H7 (cell line): Measurements from ENCODE around the gene MYOZ2. TPM values are rescaled to one million over a fixed set of nuclear protein-coding genes. Genes with fewer than 3 reads are reported as not detected.
"Not testable (repeated sequence)": the region's sequence is repeated elsewhere in the genome, so short reads cannot be mapped to it uniquely, and the experiment has no call there.

ENCODE experiments used
- DNase-seq: peaks from one replicate; pipeline ENCODE4 v3.0.0; 2012
- H3K27me3 ChIP-seq: 2 replicates; pipeline ENCODE4 v1.6.0; 2011; ENCODE audit warnings: mild to moderate bottlenecking, low read length; ENCODE audit not compliant: control insufficient read depth, insufficient read depth
- H3K36me3 ChIP-seq: replicated peaks from 2 replicates; pipeline ENCODE4 v1.5.1; 2011; ENCODE audit warnings: low read length; ENCODE audit not compliant: control insufficient read depth, insufficient read depth
- H3K4me3 ChIP-seq: 2 replicates; pipeline ENCODE4 v1.5.1; 2011; ENCODE audit warnings: low read depth, mild to moderate bottlenecking, control low read depth, low read length, moderate library complexity; ENCODE audit not compliant: insufficient read depth
- total RNA-seq: library from RNA; depleted of rRNA; stranded (reverse); fragments of >200 nt; shearing (Covaris generic); gene quantifications from 2 replicates; pipeline ENCODE4 v1.2.3, GENCODE V29; 2014

MYOZ2 gene
- total RNA-seq, 1 experiment from 2014 or later = not detected

- not testable (repeated sequence) for H3K4me3 ChIP-seq, H3K36me3 ChIP-seq, DNase-seq, H3K27me3 ChIP-seq
These were observed 5.7 kb downstream of the MYOZ2 start for GRCh38 chr4:119141283-119141682.

DNA sequence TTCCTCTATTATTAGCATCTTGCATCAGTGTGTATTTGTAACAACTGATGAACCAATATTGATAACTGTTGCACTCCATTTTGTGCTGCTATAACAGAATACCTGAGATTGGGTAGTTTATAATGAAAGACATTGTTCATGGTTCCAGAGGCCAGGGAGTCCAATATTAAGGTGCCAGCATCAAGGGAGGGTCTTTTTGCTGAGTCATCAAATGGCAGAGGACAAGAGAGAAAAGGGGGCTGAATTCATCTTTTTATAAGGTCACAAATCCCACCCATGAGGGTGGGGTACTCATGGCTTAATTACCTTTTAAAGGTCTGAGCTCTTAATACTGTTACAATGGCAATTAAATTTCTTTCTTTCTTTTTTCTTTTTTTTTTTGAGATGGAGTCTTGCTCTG, 7.2 kb downstream of the MYOZ2 start:
- H3K4me3 ChIP-seq = no peak overlapping the region
- no peak for DNase-seq
- no peaks in the 10 kb centered on the region for H3K36me3 ChIP-seq
- no peaks in the 10 kb centered on the region for H3K27me3 ChIP-seq

DNA sequence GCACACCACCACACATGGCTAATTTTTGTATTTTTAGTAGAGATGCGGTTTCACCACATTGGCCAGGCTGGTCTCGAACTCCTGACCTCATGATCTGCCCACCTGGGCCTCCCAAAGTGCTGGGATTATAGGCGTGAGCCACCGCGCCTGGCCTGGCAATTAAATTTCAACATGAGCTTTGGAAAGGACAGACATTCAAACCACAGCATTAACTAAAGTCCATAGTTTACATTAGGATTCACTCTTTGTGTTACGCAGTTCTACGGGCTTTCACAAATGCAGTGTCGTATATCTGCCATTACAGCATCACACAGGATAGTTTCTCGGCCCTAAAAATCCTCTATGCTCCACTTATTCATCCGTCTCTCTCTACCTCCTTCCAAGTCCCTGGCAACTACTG, 7.7 kb downstream of the MYOZ2 start:
- not testable (repeated sequence) for H3K36me3 ChIP-seq, H3K27me3 ChIP-seq, DNase-seq, H3K4me3 ChIP-seq

DNA sequence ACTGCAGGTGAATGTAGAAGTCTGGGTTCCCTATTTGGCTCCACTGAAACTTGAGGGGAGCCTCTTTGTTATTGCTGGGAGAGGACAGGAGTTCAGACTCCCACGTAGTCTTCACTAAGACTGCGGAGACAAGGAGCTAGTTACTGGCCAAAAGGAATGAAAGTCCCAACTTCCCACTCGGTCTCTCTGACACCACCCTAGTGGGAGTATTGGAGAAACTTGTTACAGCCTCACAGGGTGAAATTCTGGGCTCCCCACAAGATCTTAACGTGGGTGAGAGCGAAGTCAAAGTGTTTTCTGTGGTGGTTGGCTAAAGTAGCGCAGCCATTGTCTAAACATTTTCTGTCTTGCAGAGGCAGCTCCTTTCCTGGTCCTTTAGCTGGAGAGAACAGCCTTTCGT, 13.5 kb downstream of the MYOZ2 start:
- no peak overlapping the region for H3K4me3 ChIP-seq
- H3K36me3 ChIP-seq = no peaks in the 10 kb centered on the region
- no peaks in the 10 kb centered on the region for H3K27me3 ChIP-seq
- no peak for DNase-seq

DNA sequence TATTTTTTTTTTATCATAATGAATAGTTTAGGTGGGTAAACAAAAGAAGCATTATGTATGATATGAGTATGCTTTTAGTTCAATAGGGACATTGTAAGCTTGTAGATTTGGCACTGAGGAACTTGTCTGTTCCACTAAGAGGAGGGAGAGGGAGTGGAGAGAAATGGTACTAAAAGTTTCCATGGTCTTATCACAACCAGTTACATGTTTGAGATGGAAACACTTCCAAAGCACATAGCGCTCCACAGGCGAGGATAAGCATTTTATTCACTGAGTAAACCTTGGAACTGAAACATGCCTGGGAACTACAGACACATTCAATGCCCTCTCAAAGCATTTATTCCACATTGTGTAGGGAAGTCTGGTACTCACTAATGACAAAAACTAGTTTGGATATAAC, 15.5 kb downstream of the MYOZ2 start:
- no peaks in the 10 kb centered on the region for H3K36me3 ChIP-seq
- H3K27me3 ChIP-seq = no peaks in the 10 kb centered on the region
- no peak overlapping the region for H3K4me3 ChIP-seq
- no peak for DNase-seq

DNA sequence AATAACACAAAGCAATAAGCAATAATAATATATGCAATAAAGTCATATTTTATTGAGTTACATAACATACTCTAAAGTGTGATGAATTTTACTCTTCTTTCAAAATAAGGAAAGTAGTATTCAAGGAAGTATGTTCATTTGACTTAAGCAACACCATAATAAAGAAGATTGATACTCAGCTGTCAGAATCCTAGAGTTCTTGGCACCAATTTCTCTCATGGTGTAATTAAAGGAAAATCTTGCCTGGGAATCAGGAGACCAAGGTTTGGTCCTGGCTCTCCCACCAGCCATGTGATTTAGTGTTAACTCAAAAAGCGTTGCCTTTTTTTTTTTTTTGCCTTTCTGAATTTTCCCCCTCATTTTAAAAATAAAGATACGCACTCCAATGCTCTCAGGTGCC, 17.1 kb downstream of the MYOZ2 start:
- H3K4me3 ChIP-seq = no peak overlapping the region
- no peak for DNase-seq
- H3K36me3 ChIP-seq = no peaks in the 10 kb centered on the region

GRCh38 chr4:119162174-119162573, 26.5 kb downstream of the MYOZ2 start:
- Histone ChIP-seq H3K36me3 (no peaks in the 10 kb centered on the region), H3K27me3 (no peaks in the 10 kb centered on the region), H3K4me3 (no peak overlapping the region)
- no peak for DNase-seq

More for the DNA sequence above, 17.1 kb downstream of the MYOZ2 start:
- H3K27me3 ChIP-seq = no peaks in the 10 kb centered on the region

- DNase-seq = no peak
- H3K27me3 ChIP-seq = no peaks in the 10 kb centered on the region
- no peaks in the 10 kb centered on the region for H3K36me3 ChIP-seq
- no peak overlapping the region for H3K4me3 ChIP-seq
These were observed 30.1 kb downstream of the MYOZ2 start for GRCh38 chr4:119165767-119166166.

DNA sequence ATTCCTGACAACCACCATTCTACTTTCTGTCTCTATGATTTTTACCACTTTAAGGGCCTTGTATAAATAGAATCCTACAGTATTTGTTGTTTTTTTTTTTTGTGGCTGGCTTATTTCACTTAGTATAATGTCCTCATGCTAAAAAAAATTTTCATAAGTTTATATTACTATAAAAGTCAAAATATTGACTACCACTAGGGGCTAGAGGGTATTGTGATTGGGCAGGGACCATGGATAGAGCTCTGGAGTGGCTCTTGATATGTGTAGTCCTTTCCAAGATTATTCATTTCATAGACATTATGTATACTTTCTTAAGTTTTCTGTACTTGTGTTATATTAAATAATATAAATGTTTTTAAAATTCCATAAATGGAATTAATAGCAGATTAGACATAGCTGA, 34.6 kb downstream of the MYOZ2 start:
- Histone ChIP-seq H3K36me3 (no peaks in the 10 kb centered on the region), H3K4me3 (no peak overlapping the region), H3K27me3 (no peaks in the 10 kb centered on the region)
- DNase-seq = peak; percentile 13

DNA sequence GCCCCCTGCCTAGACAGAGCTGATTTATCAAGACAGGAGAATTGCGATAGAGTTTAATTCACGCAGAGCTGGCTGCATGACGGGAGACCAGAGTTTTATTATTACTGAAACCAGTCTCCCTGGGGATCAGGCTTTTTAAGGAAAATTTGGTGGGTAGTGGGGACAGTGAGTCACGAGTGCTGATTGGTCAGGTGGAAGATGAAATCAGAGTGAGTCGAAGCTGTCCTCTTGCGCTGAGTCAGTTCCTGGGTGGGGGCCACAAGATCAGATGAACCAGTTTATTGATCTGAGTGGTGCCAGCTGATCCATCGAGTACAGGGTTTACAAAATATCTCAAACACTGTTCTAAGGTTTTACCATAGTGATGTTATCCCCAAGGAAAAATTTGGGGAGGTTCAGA, 36.6 kb downstream of the MYOZ2 start:
- H3K27me3 ChIP-seq = no peaks in the 10 kb centered on the region
- no peak for DNase-seq
- no peak overlapping the region for H3K4me3 ChIP-seq
- no peaks in the 10 kb centered on the region for H3K36me3 ChIP-seq

- H3K36me3 ChIP-seq, H3K4me3 ChIP-seq, DNase-seq, H3K27me3 ChIP-seq: not testable (repeated sequence)
These were observed 38.2 kb downstream of the MYOZ2 start for GRCh38 chr4:119173729-119174361.

GRCh38 chr4:119179011-119179410, 43.4 kb downstream of the MYOZ2 start:
- Histone ChIP-seq H3K36me3 (no peaks in the 10 kb centered on the region), H3K4me3 (no peak overlapping the region), H3K27me3 (no peaks in the 10 kb centered on the region)
- no peak for DNase-seq

GRCh38 chr4:119184128-119184527, 48.5 kb downstream of the MYOZ2 start:
- Histone ChIP-seq H3K36me3 (no peaks in the 10 kb centered on the region), H3K4me3 (no peak overlapping the region), H3K27me3 (no peaks in the 10 kb centered on the region)
- no peak for DNase-seq

GRCh38 chr4:119189638-119190037, 54.0 kb downstream of the MYOZ2 start:
- Histone ChIP-seq H3K4me3 (no peak overlapping the region), H3K36me3 (no peaks in the 10 kb centered on the region)
- no peak for DNase-seq

GRCh38 chr4:119190354-119190753, 54.7 kb downstream of the MYOZ2 start:
- Histone ChIP-seq H3K27me3 (no peaks in the 10 kb centered on the region), H3K4me3 (no peak overlapping the region), H3K36me3 (no peaks in the 10 kb centered on the region)
- no peak for DNase-seq

More at GRCh38 chr4:119189638-119190037, 54.0 kb downstream of the MYOZ2 start:
- no peaks in the 10 kb centered on the region for H3K27me3 ChIP-seq

- Histone ChIP-seq H3K27me3 (no peaks in the 10 kb centered on the region), H3K4me3 (no peak overlapping the region), H3K36me3 (no peaks in the 10 kb centered on the region)
- no peak for DNase-seq
These were observed 55.9 kb downstream of the MYOZ2 start for GRCh38 chr4:119191505-119191904.
